HG03565 (cell line): ENCODE measurements around the gene ZBTB33.

Experiments
- ATAC-seq: cut with Tn5 transposase; IDR thresholded peaks from one replicate; pipeline ENCODE4 v1.9.1; 2021; ENCODE audit warnings: mild to moderate bottlenecking, moderate library complexity; ENCODE audit not compliant: unreplicated experiment

ZBTB33 gene

DNA sequence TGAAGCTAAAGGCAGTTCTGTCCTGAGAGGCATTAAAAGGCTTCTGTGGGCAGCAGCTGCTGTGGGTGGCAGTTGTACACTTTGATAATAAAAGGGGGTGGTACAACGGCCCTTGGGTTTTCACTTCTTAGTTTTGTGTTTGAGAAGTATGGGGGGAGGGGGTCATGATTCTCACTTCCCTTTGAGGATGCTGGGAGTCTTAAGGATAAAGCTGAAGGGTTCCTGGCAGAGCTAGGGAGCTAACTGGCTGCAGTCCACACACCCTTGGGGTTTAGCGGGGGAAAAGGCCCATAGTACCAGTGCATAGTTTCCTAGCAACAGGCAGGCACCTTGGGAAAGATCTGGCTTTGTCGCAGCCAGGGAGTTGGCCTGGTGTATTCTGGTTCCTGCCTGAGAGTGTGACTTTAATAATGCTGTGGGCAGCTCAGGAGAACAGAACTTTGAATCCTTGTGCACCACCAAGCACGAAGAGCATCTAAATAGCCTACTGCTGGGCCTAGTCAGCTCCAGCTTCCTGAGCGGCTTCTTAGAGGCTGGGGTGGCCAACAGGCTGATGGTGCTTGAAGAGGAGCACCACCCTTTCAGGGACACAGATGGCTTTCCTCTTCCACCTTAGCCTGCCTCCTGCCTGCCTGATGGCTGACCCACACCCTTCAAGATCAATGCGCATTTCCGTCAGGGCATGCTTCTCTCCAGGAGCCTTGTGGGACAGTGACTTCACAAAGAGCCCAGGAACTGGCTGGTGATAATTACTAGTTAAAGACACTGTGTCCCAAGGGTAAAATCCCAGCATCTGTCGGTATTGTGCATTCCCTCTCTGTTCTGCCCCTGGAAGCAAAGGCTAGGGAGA is 12.5 kb downstream of the ZBTB33 start:
- ATAC-seq: no peak

DNA sequence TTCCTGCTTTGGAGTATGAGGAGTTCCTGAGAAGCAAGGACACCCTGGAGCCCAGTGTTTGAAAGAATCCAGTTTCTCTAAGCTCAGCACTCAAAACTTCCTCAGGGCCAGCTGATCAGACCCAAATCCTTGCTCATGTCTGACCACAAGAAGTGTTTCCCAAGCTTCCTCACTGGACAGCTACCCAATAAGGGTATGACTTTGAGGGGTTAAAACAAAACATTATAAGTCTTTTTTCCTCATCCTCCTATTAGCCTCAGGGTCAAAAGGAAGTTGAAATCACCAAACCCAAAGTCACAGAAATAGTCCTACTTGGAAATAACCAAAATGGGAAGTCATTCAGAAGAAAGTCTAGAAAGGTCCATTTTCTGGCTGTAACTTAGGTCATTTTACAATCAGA is 13.7 kb downstream of the ZBTB33 start:
- ATAC-seq: no peak

DNA sequence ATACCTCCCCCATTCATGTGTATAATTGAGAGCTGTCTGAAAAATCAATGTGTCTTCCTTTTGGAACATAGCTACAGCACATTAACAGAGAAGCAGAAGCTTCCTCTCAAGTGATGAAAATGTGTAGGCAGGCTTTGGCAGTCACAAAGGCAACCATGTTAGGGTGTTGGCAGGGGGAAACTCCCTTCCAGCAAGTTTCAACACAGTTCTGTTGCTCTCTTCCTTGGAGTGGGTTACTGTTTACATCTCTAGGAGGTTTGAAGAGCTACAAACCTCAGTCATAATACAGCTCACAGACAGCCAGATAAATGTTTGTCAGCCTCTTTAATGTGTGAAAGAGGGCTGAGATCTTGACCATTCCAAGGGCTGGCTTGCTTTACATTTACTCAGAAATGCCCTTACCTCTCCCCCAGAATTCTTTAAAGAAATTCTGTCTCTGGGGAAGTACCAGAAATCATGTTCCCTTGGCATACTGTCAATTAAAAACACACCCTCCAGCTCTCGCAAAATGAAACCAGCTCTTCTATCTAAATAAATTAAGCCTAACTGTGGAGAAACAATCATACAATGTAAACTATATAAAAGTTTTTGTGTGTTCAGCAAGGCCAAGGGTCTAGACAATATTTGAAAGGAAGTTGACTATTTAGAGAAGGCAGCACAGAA is 18.9 kb downstream of the ZBTB33 start:
- no peak for ATAC-seq

DNA sequence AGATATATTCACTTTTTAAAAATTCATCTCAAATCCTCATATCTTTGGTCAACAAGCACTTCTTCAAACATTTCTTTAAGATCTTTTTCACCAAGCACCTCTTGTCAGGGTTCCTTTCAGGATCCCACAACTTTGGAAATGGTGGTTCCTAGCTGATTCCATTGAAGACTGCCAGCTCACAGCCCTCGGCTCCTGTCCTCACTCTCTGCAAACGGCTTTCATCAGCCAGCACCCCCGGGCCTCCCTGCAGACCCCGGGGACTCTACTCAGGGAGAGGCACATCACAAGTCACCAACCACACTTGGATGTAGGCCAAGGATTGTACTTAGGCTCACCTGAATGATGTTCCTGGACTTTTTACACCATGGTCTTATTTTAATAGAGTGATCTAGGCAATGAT is 20.0 kb downstream of the ZBTB33 start:
- ATAC-seq: no peak

DNA sequence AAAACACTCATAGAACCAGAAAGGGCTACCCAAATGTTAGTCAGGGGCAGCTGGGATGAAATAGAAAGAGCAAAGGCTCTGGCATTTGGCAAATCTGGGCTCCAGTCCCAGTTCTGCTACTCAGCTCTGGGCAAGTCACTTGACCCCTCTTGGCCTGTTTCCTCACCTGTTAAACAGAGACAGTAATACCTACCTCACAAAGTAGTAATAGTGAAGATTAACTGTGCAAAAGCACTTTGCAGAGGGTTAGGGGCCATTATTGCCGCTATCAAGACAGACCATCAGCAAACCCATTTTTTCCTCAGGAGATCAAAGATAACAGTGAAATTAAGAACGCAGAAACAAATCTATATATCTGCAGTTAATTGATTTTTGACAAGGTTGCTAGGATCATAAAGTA is 20.6 kb downstream of the ZBTB33 start:
- no peak for ATAC-seq

DNA sequence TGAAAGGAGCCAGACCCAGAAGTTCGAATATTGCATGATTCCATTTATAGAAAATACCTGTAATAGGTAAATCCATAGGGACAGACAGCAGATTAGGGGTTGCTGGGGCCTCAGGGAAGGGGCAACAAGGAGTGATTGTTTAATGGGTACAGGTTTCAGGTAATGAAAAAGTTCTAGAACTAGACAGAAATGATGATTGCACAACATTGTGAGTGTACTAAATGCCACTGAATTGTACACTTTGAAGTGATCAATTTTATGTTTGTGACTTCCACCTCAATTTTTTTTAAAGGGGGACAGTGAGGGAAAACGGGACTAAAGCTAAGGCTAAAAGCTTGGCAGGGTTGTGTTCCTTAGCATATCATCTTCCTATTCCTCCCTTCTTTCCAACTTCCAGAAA is 23.5 kb downstream of the ZBTB33 start:
- ATAC-seq: no peak

DNA sequence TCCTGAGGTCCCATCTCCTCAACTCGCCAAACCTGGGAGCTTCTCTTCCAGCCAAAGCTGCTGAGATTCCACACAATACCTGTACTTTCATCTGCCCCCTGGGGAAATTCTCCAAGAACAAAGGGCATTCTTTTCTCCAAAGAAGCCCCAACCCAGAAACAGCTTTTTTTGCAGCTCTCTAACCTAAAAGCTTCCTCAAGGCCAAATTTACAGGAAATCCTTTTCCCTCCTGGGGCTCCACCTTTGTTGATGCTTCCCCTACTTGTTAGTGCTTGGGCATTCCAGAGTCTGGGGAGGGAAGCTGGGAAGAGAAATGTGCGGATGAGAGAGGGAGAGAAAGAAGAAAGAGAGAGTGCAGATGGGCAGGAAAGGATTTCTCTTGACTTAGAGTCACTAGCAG is 24.3 kb downstream of the ZBTB33 start:
- ATAC-seq: no peak

DNA sequence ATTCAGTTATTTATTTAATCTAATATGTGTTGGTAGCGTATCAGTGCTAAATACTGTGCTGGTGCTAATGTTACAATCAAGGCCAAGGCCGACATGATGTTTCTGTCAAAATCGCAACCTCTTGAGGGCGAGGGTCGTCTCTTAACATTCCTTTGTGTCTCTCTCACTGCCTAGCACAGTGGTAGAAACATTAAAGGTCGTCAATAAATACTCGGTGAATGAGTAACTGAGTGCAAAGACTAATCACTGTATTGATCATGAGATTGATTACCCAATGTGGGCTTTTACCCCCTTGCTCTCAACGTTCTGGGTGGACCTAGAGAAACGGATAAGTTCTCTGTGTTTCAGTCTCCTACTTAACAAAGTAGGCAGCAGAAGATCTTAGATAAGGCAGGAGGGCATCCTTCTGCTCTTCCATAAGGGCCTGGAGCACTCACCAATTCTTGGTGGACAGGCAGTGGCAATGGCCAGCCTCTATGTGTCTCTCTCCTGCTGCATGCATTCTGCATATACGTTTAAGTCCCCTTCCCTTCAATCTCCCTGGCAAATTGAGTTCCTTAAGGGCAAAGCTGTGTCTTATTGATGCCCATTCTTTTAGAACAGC is 30.5 kb downstream of the ZBTB33 start:
- ATAC-seq: no peak

DNA sequence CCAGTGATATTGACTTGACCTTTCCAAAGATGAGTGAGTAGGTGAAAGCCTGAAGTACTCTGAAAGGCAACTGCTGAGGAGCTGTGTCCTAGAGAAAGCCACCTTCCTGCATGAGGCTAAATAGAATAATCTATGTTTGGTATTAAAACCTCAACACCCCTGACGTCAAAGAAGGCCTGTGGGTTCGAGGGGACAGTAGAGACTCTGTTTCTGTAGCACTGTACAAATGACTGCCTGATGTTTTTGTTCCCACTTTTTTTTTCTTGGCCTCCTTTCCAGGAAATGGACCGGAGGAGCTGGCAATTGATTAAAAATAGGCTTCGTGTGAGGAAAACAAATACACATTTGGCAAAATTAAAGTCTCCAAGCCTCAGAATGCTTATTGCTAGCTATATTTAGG is 31.1 kb downstream of the ZBTB33 start:
- ATAC-seq: no peak

DNA sequence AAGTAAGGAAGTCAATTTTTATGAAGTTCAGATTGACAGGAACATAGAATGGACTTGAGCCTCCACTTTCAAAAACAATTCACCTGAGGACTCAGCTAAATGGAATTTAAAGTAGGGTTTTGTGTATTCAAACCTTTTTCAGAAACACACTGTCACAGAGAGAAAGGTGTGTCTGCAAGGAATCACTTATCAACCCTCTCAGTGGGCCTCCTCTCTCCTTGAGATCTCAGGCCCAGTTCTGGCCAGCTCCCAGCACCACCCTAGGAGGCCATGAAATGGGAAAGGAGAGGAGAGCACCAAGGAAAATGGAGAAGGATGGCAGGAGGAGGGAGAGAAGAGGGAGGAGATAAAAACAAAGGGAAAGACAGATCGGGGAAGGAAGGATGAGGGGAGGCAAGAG is 32.1 kb downstream of the ZBTB33 start:
- no peak for ATAC-seq

DNA sequence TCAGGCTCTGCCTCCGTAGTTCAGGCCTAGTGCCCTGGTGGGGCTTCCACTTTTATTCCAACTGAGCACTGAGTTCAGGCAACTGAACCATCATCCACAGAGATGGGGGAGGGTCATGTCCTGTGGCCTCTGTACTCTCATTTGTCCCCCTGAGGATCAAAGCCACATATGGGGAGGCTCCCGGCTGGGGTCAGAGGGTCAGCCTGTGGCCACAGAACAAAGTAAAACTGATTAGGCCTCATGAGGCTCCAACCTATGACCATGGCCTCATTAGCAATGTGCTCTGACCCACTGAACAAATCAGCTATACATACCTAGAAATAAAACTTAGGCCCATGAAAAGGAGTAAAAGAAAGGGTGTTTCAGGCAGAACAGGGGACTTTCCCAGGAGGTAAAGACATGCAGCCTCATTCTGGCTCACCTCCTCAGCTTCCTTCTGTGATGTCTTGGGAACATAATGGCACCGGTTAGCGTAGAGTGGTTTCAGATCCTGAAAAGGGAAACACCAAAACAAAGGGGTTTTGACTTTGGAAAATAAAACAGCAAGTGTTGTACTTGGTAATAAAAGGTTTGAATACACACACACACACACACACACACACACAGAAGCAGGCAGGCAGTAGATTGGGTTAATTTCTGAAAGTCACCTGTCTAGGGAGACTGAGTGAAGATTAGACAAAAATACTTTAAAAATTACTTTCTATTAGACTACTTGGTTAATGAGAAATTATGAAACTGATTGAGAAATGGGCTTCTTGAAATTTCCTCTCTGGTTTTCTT is 36.3 kb downstream of the ZBTB33 start:
- ATAC-seq: no peak

DNA sequence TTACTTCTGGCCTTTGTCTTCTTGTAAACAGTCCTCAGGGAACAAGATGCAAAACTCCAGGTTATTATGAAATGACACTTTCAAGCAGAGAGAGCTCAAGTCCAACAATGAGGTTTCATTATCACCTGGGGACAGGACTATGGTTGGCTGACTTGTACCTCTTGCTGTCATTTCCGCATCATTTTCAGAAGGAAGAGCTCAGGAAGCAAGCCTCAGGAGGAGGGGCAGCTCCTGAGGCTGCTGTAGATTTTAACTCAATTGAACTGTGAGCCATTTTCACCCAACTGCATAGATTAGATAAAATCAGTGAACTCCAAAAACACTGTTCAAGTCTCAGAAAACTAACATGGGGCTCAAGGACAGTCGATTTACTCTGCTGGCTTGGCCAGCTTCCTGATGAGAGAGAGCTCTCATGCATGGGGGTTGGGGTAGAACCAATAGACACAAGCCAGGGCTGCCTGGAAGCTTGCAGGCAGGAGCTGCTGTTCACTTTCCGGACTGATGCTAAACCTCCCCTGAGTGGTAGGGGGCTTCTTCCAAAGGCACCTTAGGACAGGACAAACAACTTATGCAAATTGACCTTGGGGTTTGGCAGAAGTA is 37.0 kb downstream of the ZBTB33 start:
- peak; percentile 70 for ATAC-seq

DNA sequence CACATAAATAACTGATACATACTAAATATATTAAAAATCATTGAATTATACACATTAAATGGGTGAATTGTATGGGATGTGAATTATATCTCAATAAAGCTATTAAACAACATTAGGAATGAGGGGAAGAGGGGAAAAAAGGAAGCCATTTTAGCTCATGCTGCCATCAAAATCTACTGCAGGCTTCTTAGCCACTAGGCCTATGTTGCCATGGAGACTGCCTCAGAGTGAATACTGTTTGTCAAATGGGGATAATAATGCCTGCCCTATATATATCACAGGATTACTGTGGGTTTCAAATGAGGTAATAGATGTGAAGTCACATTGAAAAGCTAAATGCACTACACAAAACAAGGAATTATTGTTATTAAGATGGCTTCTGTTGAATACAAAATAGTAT is 39.5 kb downstream of the ZBTB33 start:
- ATAC-seq: no peak

DNA sequence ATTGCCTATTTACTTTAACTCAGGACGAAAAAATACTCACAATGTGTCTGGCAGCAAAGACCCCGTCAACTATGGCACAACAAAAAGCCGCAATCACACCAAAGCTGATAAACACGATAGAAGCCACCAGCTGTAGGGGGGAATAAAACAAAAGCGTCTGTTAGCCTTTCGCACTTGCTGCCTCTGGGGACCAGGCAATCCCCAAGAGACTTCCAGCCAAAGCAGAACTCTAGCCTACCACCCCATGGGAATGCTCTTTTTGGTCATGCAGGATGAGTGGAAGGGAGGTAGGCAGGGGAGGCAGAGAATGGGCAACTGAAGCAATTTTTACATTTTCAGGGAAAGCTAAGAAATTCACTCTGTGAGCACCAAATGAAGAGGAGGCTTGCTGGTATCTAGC is 40.6 kb downstream of the ZBTB33 start:
- no peak for ATAC-seq

DNA sequence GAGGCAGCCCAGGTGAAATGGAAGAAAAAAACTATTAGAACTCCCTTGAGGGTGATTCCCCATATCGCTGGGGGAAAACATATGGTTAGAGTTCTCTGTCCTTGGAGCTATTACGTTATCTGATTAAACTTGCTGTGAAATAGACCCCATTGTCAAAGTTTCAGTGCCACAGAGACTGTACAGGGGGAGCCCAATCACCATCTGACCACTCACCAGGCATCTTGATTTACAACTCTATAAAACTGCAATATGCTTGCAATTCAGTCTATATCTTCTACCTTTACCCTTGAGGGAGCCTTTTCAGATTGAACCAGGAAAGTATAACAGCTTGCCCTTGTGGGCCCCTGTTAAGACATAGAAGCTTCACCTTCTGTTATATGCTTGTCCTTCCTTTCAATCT is 42.4 kb downstream of the ZBTB33 start:
- ATAC-seq: no peak

DNA sequence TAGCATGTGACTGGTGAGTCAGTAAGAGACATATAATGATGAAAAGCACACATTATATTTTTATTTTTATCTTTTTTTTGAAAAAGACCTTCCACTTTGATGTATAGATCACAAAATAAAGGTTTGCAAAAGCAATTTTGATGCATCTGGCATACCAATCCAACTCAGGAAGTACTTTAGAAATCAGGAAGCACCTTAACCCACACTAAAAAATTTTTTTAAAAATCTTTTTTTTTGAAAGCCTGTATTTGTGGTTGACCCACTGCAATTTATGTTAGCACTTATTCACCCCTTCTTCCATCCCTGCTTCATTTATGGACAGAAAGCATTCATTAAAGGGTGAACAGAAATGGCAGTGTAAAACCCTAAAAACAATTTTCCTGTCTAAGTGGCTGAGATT is 44.0 kb downstream of the ZBTB33 start:
- ATAC-seq: no peak

DNA sequence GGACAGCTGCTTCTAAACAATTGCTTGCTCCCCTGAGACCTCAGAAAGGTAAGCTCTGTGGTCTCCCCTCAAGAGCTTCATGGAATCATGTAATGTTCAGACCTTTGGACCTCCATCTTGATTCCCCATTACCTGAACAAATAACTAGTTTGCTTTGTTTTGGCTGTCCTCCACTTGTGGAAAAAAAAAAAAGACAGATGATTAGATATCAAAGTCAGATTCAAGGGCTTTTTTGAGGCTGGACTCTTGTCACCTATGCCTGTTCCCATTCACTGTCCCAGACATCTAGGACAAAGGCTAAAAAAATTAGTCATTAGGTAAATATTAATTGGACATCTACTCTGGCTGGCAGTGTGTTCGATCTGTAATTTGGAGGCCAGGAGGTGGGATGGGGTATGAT is 47.3 kb downstream of the ZBTB33 start:
- ATAC-seq: no peak

DNA sequence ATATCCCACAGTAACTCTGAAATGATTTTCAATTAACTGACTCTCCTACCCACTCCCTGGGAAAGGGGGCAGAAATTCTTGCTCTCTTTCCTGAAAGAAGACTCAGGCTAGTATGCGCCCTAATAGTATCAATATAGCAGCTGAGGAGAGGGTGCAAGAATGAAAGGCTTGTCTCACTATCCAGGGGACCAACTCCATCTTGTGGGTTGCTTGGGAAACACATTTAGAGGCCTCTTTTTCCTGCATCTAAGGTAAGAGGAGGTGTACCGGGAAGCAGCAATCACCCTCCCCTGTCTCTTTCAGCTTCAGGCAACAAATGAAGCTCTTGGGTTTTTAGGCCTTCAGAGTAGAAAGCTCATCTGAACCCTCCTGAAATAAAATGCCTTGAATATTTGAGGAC is 49.3 kb downstream of the ZBTB33 start:
- no peak for ATAC-seq

DNA sequence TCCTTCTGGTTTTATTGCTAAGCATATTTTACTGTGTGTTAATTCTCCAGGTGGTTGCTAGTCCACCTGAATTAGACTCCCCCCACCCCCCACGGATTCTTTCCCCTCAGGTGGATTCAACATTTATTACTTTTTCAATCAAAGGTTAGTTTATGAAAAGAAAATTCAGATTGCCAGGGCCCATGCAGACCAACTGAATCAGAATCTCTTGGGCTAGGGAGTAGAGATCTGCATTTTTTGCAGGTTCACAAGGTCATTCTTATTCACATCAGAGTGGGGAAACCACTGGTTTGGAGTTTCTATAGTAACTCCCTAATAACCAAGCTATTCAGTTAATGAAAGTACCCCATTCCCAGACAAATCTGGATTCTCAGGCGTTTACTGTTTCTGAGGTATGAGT is 50.9 kb downstream of the ZBTB33 start:
- ATAC-seq: no peak

DNA sequence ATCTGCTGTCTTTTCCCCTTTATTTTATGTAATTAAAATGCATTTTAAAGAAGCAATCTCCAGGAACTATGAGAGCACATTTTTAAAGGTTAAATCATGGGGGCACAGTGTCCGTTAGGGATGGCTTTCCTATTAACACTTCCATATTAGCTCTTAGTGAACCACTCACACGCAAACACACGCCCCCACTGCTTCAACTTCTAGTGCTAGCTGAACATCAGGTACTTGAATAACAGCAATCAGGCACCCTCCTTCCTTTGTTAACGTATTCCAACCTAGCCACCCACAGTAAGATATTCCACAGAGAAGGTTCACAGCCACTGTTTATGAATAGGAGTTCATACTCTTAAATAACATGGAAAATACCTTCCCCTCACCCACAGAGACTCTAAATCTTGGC is 51.3 kb downstream of the ZBTB33 start:
- ATAC-seq: no peak

DNA sequence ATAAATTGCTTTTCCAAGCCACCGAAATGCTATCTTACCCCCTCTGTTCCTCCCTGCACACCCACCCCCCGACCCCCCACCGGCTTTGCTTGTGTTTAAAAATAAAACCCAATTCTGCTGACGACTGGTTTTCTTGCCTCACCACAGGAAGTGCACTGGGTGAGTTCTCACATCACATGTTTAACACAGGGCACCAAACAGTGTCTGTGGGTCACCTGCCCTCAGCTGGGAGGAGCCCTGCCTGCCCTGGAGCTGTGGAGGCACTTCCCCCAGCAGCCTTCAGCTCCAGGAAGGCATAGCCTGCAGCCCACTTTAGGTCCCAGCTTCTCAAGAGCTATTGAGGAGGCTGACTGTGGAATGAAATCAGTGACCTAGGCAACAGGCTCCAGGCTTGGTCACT is 51.8 kb downstream of the ZBTB33 start:
- peak; percentile 93 for ATAC-seq
